NCI-H748 (cell line): ENCODE measurements around the gene SPINK1.
"Not testable (repeated sequence)": the region's sequence is repeated elsewhere in the genome, so short reads cannot be mapped to it uniquely, and the experiment has no call there.

Experiments
- DNase-seq: peaks from one replicate; lab custom pipeline; 2025; ENCODE audit not compliant: unreplicated experiment; lab: John Stamatoyannopoulos, UW

SPINK1 gene

GRCh38 chr5:147809830-147810666 lies 21.4 kb downstream of the SPINK1 start:
- DNase-seq: no peak

GRCh38 chr5:147805030-147805454 lies 26.4 kb downstream of the SPINK1 start:
- DNase-seq: peak; percentile 22

- peak; percentile 19 for DNase-seq
Measured at GRCh38 chr5:147804334-147804733, 27.1 kb downstream of the SPINK1 start.

GRCh38 chr5:147803926-147804325 lies 27.5 kb downstream of the SPINK1 start:
- DNase-seq: no peak

GRCh38 chr5:147803161-147803560 lies 28.3 kb downstream of the SPINK1 start:
- DNase-seq: not testable (repeated sequence)

GRCh38 chr5:147801461-147801860 lies 30.0 kb downstream of the SPINK1 start:
- no peak for DNase-seq

- DNase-seq: no peak
Measured at GRCh38 chr5:147800491-147800890, 31.0 kb downstream of the SPINK1 start.

- no peak for DNase-seq
Measured at GRCh38 chr5:147796556-147797308, 34.7 kb downstream of the SPINK1 start.

GRCh38 chr5:147791181-147791580 lies 40.3 kb downstream of the SPINK1 start:
- no peak for DNase-seq

- DNase-seq: no peak
Measured at GRCh38 chr5:147789820-147790219, 41.7 kb downstream of the SPINK1 start.

GRCh38 chr5:147788023-147788422 lies 43.4 kb downstream of the SPINK1 start:
- DNase-seq: no peak

GRCh38 chr5:147786142-147786541 lies 45.3 kb downstream of the SPINK1 start:
- DNase-seq: no peak

- DNase-seq: no peak
Measured at GRCh38 chr5:147784146-147784987, 47.1 kb downstream of the SPINK1 start.

GRCh38 chr5:147782110-147783028 lies 49.1 kb downstream of the SPINK1 start, which contains the start of gene JAKMIP2:
Gene JAKMIP2, minus strand, starts transcription at chr5:147782728. Its CDS starts 110,922 bp downstream, at chr5:147671806.
- peak; percentile 99 for DNase-seq

GRCh38 chr5:147780924-147781573 lies 50.4 kb downstream of the SPINK1 start:
- DNase-seq: peak; percentile 23

GRCh38 chr5:147779694-147780093 lies 51.8 kb downstream of the SPINK1 start:
- DNase-seq: no peak

GRCh38 chr5:147776989-147777388 lies 54.5 kb downstream of the SPINK1 start:
- DNase-seq: no peak
